Measurements from ENCODE around the gene INTS13.

- no peak for TF ChIP-seq ZBTB33 (IDR thresholded peaks at IDR 0.05; ENCODE audit: borderline replicate concordance, low read depth)
- no peak for TF ChIP-seq CTCF (IDR thresholded peaks at IDR 0.05)
- TF ChIP-seq USF2 (IDR thresholded peaks at IDR 0.05; ENCODE audit: borderline replicate concordance, low read depth, low read length) = no peak
- TF ChIP-seq SMC3 (IDR thresholded peaks at IDR 0.05; ENCODE audit: low read depth, low read length) = no peak
- no peak for TF ChIP-seq RAD21 (IDR thresholded peaks at IDR 0.05; ENCODE audit: low read length)
- TF ChIP-seq REST (IDR thresholded peaks at IDR 0.05; ENCODE audit: low read depth, low read length) = no peak
- no peak for TF ChIP-seq TAF1 (IDR thresholded peaks at IDR 0.05; ENCODE audit: borderline replicate concordance, low read depth, low read length)
Observed at GRCh38 chr12:26978801-26979200, 41.0 kb upstream of the INTS13 start.

Measured in SK-N-SH (cell line).